ENCODE measurements around the gene BTNL3.

BTNL3 gene, protein sequence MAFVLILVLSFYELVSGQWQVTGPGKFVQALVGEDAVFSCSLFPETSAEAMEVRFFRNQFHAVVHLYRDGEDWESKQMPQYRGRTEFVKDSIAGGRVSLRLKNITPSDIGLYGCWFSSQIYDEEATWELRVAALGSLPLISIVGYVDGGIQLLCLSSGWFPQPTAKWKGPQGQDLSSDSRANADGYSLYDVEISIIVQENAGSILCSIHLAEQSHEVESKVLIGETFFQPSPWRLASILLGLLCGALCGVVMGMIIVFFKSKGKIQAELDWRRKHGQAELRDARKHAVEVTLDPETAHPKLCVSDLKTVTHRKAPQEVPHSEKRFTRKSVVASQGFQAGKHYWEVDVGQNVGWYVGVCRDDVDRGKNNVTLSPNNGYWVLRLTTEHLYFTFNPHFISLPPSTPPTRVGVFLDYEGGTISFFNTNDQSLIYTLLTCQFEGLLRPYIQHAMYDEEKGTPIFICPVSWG

DNA sequence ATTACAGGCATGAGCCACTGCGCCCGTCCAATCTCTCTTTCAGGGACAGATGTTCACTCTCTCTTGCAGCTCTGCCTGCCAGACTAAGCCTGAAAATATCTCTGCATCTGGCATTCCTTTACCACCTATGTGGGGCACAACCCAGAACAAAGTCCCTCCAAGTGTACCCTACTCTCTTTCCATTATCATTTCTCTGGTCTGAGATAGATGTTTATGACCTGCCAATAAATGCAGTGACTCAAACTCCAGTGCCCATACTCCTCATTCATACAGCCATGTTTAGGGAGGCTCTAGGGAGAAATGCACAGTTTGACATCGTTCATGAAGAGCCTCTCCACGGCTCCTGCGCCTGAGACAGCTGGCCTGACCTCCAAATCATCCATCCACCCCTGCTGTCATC, at the start of gene BTNL3:
TSS of gene BTNL3 (plus strand) at position 255 of the 400 bp plus-strand sequence. CDS start 183 bp downstream, outside the sequence.
- H2AFZ ChIP-seq (ENCODE audit: low read depth, low read length) = no peak within 1 kb of the TSS
- no peak within 1 kb of the TSS for H3K4me3 ChIP-seq (ENCODE audit: low read length)
- H3K9me3 ChIP-seq (ENCODE audit: low read length) = no peaks in the 10 kb centered on the region
- H3K36me3 ChIP-seq (ENCODE audit: insufficient read depth, low read length) = no peaks in the 10 kb centered on the region
- H3K4me1 ChIP-seq (ENCODE audit: insufficient read depth, low read length) = no peaks in the 10 kb centered on the region
- no peaks in the 10 kb centered on the region for H3K27me3 ChIP-seq (ENCODE audit: insufficient read depth, low read length)

DNA sequence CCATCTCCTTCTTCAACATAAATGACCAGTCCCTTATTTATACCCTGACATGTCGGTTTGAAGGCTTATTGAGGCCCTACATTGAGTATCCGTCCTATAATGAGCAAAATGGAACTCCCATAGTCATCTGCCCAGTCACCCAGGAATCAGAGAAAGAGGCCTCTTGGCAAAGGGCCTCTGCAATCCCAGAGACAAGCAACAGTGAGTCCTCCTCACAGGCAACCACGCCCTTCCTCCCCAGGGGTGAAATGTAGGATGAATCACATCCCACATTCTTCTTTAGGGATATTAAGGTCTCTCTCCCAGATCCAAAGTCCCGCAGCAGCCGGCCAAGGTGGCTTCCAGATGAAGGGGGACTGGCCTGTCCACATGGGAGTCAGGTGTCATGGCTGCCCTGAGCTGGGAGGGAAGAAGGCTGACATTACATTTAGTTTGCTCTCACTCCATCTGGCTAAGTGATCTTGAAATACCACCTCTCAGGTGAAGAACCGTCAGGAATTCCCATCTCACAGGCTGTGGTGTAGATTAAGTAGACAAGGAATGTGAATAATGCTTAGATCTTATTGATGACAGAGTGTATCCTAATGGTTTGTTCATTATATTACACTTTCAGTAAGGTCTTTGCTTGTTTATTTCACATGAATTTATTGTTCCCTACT, 38.2 kb upstream of the BTNL3 start:
- no peak overlapping the region for H3K4me3 ChIP-seq (ENCODE audit: low read length)
- peaks cover 2% of the 10 kb centered on the region for H3K27me3 ChIP-seq (ENCODE audit: insufficient read depth, low read length)
- no peaks in the 10 kb centered on the region for H3K9me3 ChIP-seq (ENCODE audit: low read length)
- no peak overlapping the region for H2AFZ ChIP-seq (ENCODE audit: low read depth, low read length)
- H3K36me3 ChIP-seq (ENCODE audit: insufficient read depth, low read length) = no peaks in the 10 kb centered on the region
- H3K4me1 ChIP-seq (ENCODE audit: insufficient read depth, low read length) = no peaks in the 10 kb centered on the region

DNA sequence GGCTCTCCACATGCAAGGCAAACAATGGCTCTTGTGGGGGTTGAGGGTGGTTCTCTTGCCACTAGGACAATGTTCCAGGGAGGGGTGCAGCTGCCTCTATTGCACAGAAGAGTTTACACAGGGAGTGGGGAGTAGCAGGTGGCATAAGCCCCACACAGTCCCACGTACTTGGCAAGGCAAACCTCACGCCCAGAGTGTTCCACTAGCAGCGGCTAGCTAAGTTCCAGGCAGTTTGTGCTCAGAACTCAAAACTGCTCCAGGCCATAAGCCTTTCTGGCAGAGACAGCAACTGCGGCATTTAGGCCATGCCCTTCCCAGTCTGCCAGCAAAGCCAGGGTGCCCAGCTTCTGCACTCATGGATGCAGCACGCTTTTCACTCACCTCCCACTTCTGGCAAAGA, 29.0 kb upstream of the BTNL3 start:
- Histone ChIP-seq H3K9me3 (ENCODE audit: low read length) (no peaks in the 10 kb centered on the region), H3K27me3 (ENCODE audit: insufficient read depth, low read length) (no peaks in the 10 kb centered on the region)

DNA sequence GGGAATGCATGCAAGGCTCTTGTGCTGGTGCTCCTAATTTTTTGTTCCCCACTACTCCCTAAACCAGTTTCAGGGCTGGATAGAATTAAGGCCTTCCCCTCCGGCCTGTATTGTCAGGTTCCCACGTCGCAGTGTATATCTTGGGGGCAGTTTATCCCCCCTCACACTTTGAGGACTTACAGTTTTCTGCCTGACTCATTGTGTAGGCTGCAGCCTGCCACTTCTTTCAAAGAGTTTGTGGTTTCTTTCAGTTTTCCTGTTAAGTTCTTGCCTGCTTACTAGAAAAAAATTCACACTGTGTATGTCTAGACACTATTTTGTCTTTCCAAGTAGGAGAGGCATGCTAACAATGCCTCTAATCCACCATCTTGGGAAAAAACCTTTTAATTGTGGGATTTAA, 28.4 kb upstream of the BTNL3 start:
- Histone ChIP-seq H3K4me1 (ENCODE audit: insufficient read depth, low read length) (no peaks in the 10 kb centered on the region), H3K36me3 (ENCODE audit: insufficient read depth, low read length) (no peaks in the 10 kb centered on the region), H3K27me3 (ENCODE audit: insufficient read depth, low read length) (no peaks in the 10 kb centered on the region)

More for the DNA sequence above, 29.0 kb upstream of the BTNL3 start:
- Histone ChIP-seq H3K4me1 (ENCODE audit: insufficient read depth, low read length) (no peaks in the 10 kb centered on the region), H3K36me3 (ENCODE audit: insufficient read depth, low read length) (no peaks in the 10 kb centered on the region), H3K4me3 (ENCODE audit: low read length) (no peak overlapping the region), H2AFZ (ENCODE audit: low read depth, low read length) (no peak overlapping the region)

DNA sequence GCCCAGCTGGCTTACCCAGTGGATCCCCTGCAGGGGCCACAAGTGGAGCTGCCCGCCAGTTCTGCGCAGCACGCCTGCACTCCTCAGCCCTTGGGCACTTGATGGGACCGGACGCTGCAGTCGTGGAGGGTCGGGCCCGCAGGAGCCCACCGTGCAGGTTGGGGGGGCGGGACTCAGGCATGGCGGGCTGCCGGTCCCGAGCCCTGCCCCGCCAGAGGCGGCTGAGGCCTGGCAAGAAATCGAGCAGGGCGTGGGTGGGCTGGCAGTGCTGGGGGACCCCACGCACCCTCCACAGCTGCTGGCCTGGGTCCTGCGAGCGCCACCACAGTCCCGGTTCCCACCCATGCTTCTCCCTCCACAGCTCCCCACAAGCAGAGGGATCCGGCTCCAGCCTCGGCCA, 19.2 kb upstream of the BTNL3 start:
- Histone ChIP-seq H3K4me3 (ENCODE audit: low read length) (no peak overlapping the region), H2AFZ (ENCODE audit: low read depth, low read length) (no peak overlapping the region), H3K36me3 (ENCODE audit: insufficient read depth, low read length) (no peaks in the 10 kb centered on the region), H3K27me3 (ENCODE audit: insufficient read depth, low read length) (no peaks in the 10 kb centered on the region), H3K4me1 (ENCODE audit: insufficient read depth, low read length) (no peaks in the 10 kb centered on the region), H3K9me3 (ENCODE audit: low read length) (no peaks in the 10 kb centered on the region)

More for the DNA sequence above, 28.4 kb upstream of the BTNL3 start:
- Histone ChIP-seq H3K9me3 (ENCODE audit: low read length) (no peaks in the 10 kb centered on the region), H2AFZ (ENCODE audit: low read depth, low read length) (no peak overlapping the region), H3K4me3 (ENCODE audit: low read length) (no peak overlapping the region)

DNA sequence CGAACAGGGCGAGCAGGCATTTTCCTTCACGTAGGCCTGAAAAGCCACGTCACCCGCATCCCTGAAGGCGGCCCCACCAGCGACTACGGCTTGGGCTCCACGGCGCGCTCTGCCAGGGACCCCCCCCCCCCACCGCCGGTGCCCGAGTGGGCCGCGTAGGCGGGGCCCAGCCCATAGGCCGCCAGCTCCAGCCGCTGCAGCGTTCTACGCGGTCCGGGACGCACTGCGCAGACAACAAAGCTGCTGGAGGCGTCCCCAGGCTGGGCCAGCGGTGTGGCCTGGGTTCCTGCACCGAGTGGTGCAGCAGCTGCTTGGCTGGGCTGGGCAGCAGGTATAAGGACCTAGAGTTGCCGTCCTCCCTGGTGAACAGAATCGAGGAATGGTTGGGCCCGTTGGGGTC, 18.3 kb upstream of the BTNL3 start:
- Histone ChIP-seq H3K27me3 (ENCODE audit: insufficient read depth, low read length) (no peaks in the 10 kb centered on the region), H3K4me1 (ENCODE audit: insufficient read depth, low read length) (no peaks in the 10 kb centered on the region), H2AFZ (ENCODE audit: low read depth, low read length) (no peak overlapping the region), H3K9me3 (ENCODE audit: low read length) (no peaks in the 10 kb centered on the region), H3K36me3 (ENCODE audit: insufficient read depth, low read length) (no peaks in the 10 kb centered on the region), H3K4me3 (ENCODE audit: low read length) (no peak overlapping the region)

DNA sequence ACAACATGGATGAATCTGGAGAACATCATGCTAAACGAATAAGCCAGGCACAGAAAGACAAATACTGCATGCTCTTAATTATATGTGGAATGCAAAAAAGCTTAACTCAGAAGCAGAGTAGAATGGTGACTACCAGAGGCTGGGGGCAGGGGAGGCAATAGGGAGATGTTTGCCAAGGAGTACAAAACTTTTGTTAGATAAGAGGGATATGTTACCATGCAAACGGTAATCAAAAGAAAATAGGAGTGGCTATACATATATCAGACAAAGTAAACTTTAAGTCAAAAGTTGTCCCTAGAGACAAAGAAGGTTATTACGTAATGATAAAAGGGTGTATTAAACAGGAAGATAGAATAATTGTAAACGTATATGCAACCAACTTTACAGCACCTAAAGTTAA, 17.8 kb upstream of the BTNL3 start:
- Histone ChIP-seq H3K36me3 (ENCODE audit: insufficient read depth, low read length) (no peaks in the 10 kb centered on the region), H3K9me3 (ENCODE audit: low read length) (no peaks in the 10 kb centered on the region), H3K4me1 (ENCODE audit: insufficient read depth, low read length) (no peaks in the 10 kb centered on the region), H3K4me3 (ENCODE audit: low read length) (no peak overlapping the region), H2AFZ (ENCODE audit: low read depth, low read length) (no peak overlapping the region), H3K27me3 (ENCODE audit: insufficient read depth, low read length) (no peaks in the 10 kb centered on the region)

DNA sequence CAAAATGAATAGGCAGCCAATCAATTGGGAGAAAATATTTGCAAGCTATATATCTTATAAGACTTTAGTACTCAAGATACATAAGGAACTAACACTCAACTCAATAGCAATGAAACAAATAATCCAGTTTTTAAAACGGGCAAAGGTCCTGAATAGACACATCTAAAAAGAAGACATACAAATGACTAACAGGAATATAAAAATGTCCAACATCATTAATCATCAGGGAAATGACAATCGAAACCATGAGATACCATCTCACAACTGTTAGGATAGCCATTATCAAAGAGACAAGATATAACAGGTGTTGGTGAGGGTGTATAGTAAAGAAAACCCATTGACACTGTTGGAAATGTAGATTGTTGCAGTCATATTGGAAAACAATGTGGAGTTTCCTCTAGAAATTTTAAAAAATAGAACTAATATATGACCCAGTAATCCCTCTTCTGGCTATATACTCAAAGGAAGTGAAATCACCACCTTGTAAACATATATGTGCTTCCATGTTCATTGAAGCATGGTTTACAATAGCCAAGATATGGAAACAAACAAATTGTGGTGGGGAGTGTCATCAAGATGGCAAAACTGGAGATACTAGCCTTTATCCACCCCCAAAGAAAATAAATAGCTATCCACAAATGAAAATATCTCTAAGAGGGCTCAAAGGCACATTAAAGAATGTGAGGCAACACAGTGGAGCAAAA, 13.9 kb upstream of the BTNL3 start:
- Histone ChIP-seq H3K36me3 (ENCODE audit: insufficient read depth, low read length) (no peaks in the 10 kb centered on the region), H3K27me3 (ENCODE audit: insufficient read depth, low read length) (no peaks in the 10 kb centered on the region), H3K9me3 (ENCODE audit: low read length) (no peaks in the 10 kb centered on the region), H3K4me3 (ENCODE audit: low read length) (no peak overlapping the region), H3K4me1 (ENCODE audit: insufficient read depth, low read length) (no peaks in the 10 kb centered on the region), H2AFZ (ENCODE audit: low read depth, low read length) (no peak overlapping the region)

DNA sequence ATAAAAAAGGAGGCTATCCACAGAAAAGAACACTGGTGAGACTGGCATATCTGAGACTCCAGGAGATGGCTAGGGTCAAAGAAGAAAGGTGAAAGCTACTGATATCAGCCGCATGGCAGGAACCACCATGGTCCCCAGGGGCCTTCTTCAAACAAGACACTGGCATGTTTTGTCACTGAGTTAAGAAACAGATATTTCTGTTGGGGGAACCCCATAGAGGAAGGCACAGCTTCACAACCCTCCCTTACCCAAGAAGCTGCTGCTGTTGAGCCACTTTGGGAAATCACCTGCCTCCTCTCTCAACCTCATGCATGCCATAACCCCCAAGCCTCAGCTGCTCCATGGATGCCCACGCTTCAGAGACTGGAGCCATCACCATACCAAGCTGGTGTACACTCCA, 13.3 kb upstream of the BTNL3 start:
- no peak overlapping the region for H3K4me3 ChIP-seq (ENCODE audit: low read length)

DNA sequence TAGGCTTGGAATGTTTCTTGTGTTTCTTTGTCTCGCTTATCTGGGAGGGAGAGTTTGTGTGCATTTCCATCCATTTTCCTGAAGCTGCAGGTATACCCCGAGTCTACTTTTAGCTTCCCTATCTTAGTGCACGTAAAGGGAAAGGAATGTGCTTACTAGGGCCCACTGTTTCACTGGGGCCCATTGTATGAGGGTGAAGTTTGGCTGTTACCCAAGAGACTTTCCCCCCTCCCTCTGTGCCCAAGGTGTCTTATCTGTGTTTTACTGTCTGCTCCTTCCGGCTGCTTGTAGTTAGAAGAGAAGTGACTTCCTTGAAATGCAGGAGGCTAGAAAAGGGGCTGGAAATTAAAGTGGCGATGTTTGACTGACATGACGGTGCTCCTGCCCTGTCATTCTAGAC, 12.1 kb upstream of the BTNL3 start:
- Histone ChIP-seq H3K27me3 (ENCODE audit: insufficient read depth, low read length) (peaks cover 3% of the 10 kb centered on the region), H3K4me3 (ENCODE audit: low read length) (no peak overlapping the region), H3K36me3 (ENCODE audit: insufficient read depth, low read length) (no peaks in the 10 kb centered on the region), H3K4me1 (ENCODE audit: insufficient read depth, low read length) (no peaks in the 10 kb centered on the region), H2AFZ (ENCODE audit: low read depth, low read length) (no peak overlapping the region), H3K9me3 (ENCODE audit: low read length) (no peaks in the 10 kb centered on the region)

More for the DNA sequence above, 13.3 kb upstream of the BTNL3 start:
- H2AFZ ChIP-seq (ENCODE audit: low read depth, low read length) = no peak overlapping the region
- no peaks in the 10 kb centered on the region for H3K27me3 ChIP-seq (ENCODE audit: insufficient read depth, low read length)
- no peaks in the 10 kb centered on the region for H3K9me3 ChIP-seq (ENCODE audit: low read length)
- H3K4me1 ChIP-seq (ENCODE audit: insufficient read depth, low read length) = no peaks in the 10 kb centered on the region
- no peaks in the 10 kb centered on the region for H3K36me3 ChIP-seq (ENCODE audit: insufficient read depth, low read length)

DNA sequence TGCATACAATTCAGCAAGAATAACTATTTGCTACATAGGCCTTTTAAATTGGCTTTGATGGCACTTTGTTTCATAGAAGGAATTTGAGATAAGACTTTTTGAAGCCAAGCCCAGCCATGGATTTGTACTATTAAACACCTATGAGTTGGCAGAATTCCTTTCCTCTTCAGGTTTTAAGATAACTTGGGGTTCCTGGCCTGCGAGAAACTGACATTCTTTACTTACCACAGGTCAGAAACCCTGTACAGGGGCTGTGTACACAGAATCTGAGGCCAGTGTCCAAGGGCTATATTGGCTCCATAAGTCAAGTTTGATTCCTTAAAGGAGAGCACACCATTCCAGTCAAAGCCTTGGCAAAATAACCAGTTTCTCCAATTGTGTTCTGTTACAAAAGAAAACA, 10.8 kb upstream of the BTNL3 start:
- Histone ChIP-seq H3K27me3 (ENCODE audit: insufficient read depth, low read length) (peaks cover 7% of the 10 kb centered on the region), H3K36me3 (ENCODE audit: insufficient read depth, low read length) (no peaks in the 10 kb centered on the region), H2AFZ (ENCODE audit: low read depth, low read length) (no peak overlapping the region), H3K9me3 (ENCODE audit: low read length) (no peaks in the 10 kb centered on the region), H3K4me3 (ENCODE audit: low read length) (no peak overlapping the region), H3K4me1 (ENCODE audit: insufficient read depth, low read length) (no peaks in the 10 kb centered on the region)

DNA sequence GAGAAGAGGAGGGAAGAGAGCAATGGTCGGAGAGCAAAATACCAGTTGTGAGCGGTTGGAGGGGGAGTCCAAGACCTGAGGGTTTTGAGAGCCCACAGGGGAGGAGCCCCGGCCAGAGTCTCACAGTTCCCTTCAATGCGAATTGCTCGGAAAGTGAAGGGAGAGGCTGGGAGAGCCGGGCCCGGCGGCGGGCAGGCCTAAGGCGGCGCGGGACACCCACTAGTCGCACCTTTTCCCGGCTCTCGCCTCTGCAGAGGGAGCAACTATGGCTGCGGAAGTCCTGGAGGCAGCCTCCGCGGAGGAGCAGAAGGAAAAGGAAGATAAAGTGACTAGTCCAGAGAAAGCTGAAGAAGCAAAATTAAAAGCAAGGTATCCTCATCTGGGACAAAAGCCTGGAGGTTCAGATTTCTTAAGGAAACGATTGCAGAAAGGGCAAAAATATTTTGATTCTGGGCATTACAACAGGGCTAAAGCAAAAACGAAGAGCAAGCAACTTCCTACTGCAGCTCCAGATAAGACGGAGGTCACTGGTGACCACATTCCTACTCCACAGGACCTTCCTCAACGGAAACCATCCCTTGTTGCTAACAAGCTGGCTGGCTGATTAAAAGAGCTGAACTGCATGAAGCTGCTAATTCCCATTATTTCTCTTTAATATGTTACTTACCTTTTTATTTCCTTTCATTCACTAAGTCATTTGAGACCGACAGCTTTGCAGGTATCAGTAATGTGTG, 6.5 kb upstream of the BTNL3 start:
- Histone ChIP-seq H3K4me3 (ENCODE audit: low read length) (no peak overlapping the region), H3K9me3 (ENCODE audit: low read length) (no peaks in the 10 kb centered on the region), H2AFZ (ENCODE audit: low read depth, low read length) (no peak overlapping the region), H3K4me1 (ENCODE audit: insufficient read depth, low read length) (no peaks in the 10 kb centered on the region), H3K27me3 (ENCODE audit: insufficient read depth, low read length) (peaks cover 7% of the 10 kb centered on the region), H3K36me3 (ENCODE audit: insufficient read depth, low read length) (no peaks in the 10 kb centered on the region)

Data from neuron (in vitro differentiated cells).